Left ventricle myocardium superior (tissue), 1 donor: ENCODE data around the gene RB1. TPM values are rescaled to one million over a fixed set of nuclear protein-coding genes. Genes with fewer than 3 reads are reported as not detected.
A peak's percentile ranks its signal among the peaks of the same experiment; 100 is the strongest.
"Not testable (repeated sequence)": the region's sequence is repeated elsewhere in the genome, so short reads cannot be mapped to it uniquely, and the experiment has no call there.

Source experiments
- ATAC-seq: fragments of 200-7000 bp; cut with Tn5 transposase; one replicate; pipeline ENCODE4 v1.9.1; 2020; ENCODE audit warnings: mild to moderate bottlenecking, moderate library complexity
- DNase-seq: peaks from one replicate; pipeline ENCODE4 v3.0.0-alpha.2; 2020
- intact Hi-C: fragments of 100-400 bp; cut with micrococcal nuclease; formaldehyde crosslinking; loops from one replicate; pipeline ENCODE4 v1.11.0; 2022
- total RNA-seq: library from RNA; stranded (reverse); fragmentation: NEBNext Ultra II Directional; extraction: Animal tissue kit (Norgen Biotek cat#: 25700); gene quantifications from one replicate; pipeline ENCODE4 v1.2.1, GENCODE V29; 2021
- donor health status: DM: no; HTN: yes; CAD: no; lungs with severe emphysema.

The RB1 gene
- total RNA-seq, 1 donor from 2014 or later, result 34.2 TPM

- intact Hi-C loops, result no loop called here
- ATAC-seq (no peak), DNase-seq (no peak)
Observed at GRCh38 chr13:48431431-48431830, 127.9 kb downstream of the RB1 start.

GRCh38 chr13:48431987-48432615, 128.6 kb downstream of the RB1 start:
- DNase-seq, result no peak
- intact Hi-C loops, result no loop called here
- ATAC-seq, result no peak

DNA sequence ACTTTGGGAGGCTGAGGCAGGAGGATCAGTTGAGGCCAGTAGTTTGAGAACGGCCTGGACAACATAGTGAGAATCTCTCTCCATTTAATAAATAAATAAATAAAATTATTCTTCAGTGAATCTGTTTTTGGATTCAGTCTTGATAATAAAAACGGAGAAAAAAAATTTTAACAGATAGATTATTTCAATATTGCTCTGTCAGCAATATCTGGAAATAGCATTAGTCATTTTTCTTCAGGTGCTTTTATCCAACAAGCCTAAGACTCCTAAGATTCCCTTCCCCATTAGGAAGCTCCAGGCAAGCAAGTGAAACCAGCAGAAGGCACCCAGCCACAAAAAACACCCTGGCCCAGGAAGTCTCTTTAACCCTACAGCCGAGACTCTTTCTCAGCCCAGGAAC, 130.6 kb downstream of the RB1 start:
- ATAC-seq, result no peak
- no peak for DNase-seq
- intact Hi-C loops, result no loop called here

DNA sequence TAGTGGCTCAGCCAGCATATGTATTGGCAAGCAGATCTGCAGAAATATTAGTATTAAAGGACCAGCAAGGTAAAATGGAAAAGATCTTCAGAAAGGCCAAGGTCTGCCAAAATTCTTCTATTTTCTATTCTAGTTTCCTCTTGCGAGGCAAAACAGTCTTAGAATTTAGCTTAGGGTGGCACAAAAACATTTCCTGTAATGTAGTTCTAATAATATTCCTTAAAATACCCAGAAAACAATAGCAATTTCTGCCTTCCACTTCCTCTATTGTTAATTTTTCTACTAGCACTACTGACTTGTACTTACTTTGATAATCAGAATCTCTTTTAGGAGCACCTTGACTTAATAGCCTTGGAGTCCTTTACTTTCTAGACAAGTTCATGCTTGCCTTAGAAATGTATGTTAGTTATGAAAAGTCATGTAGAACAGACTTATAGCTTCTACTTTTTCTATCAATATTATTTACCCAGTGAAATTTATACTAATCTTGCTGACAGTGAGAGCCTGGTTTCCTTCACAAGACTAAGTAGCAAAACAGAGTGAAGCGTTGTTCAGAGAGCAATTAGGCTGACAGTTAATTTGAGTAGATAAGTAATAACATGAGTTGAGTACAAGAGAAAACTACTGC, 133.2 kb downstream of the RB1 start:
- ATAC-seq (peak; percentile 28), DNase-seq (no peak)
- intact Hi-C loops, result no loop called here

GRCh38 chr13:48437371-48437770, 133.8 kb downstream of the RB1 start:
- DNase-seq (peak; percentile 78), ATAC-seq (peak; percentile 97)
- intact Hi-C loops, result no loop called here

GRCh38 chr13:48443442-48444208, 140.1 kb downstream of the RB1 start:
- intact Hi-C loops, result no loop called here
- DNase-seq, result no peak
- no peak for ATAC-seq

DNA sequence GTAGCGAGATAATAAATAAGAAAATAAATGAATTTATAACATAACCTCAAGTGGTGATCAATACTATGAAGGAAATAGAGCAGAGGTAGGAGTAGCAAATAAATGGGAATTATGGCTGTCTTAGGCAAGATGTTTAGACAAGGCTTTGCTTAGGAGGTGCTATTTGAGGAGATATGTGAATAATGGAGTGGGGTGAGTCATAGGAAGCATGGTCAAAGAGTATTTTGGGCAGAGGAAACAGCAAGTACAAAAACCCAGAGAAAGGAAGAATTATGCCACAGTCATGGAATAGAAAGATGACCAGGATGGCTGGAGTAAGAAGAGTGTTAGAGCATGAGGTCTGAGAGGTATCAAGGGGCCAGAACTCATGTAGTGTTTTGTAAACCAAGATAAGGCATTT, 142.9 kb downstream of the RB1 start:
- DNase-seq (no peak), ATAC-seq (peak; percentile 27)
- intact Hi-C loops, result no loop called here

DNA sequence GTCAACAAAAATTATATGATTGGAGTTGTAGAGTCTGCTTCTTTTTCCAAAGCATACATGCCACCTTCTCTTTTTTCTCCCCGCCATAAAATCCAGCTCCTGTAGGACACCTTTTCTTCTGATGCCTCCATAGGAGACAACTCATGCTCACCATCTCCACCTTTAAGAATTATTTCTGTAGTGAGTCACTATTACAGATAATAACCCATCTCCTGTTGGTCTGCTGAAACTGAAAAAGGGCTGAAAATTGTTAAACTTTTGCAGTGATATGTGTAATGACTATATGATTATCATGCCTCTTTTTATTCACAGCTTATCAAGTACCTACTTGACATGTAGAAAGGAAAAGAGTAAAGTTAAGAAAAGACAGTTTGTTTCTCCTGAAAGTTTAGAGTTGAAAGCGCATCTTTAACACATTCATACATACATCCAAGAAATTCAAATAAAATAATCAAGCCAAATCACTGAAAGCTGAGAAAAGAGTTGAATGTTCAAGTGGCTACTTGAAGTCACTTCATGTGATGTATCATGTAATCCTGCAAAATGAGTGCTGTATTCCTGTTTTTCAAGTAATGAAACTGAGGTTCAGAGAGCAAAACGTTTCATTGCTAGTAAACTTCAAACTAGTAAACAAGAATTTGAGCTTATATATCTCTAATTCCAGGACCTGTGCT, 144.9 kb downstream of the RB1 start:
- intact Hi-C loops, result no loop called here
- ATAC-seq (no peak), DNase-seq (no peak)

GRCh38 chr13:48448959-48449614, 145.5 kb downstream of the RB1 start:
- DNase-seq, result no peak
- intact Hi-C loops, result no loop called here
- ATAC-seq, result peak; percentile 52

- ATAC-seq, result no peak
- intact Hi-C loops, result no loop called here
- no peak for DNase-seq
Observed at GRCh38 chr13:48449656-48450055, 146.1 kb downstream of the RB1 start.

- DNase-seq, ATAC-seq, intact Hi-C loops: not testable (repeated sequence)
Observed at GRCh38 chr13:48451196-48451595, 147.6 kb downstream of the RB1 start.

DNA sequence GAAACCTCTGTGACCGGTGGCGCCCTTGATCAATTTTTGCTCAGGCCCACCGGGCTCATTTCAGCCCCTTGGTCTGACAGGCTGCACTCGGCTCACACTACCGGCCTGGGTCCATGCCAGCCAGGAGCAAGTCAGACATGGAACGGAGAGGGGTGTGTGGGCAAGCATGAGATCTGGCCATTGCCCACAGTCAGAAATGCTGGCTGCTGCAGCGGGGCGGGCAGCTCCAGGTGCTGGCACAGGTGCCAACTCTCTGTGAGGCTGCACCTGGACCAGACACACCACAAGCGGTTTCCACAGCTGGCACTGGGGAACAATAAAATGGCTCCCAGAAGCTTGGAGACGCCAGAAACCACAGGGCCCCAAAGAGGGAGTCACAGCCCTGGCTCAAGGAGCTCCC, 153.0 kb downstream of the RB1 start:
- DNase-seq, result no peak
- ATAC-seq, result no peak
- intact Hi-C loops, result no loop called here

DNA sequence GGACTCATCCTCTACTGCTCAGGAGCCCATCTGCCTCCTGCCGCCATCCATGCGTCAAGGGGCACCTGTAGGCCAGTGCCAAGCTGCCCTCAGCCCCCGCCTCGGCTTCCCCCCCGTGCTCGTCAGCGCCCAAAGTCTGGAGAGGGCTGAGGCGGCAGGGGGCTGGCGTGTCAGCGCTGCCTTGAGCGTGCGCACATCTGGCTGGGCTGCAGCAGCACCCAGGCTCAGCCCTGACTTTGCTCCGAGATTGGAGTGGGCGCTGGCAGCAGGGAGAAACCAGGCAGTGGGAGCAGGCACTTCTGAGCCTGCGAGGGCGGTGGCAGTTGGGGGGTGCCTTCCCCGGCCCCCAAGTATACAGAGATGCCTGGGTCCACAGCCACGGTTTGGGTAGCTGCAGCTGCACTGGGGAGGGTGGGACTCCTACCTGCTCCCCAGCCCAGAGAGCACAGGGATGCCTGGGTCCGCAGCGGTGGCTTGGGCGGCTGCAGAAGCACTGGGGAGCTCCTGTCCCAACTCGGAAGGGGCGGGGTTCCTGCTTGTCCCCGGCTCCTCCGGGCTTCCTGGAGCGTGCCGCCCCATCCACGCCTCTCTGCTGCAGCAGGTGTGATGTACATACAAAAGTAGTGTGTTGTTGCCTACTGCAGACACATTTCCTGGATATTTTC, 154.2 kb downstream of the RB1 start:
- peak; percentile 21 for DNase-seq
- no peak for ATAC-seq
- intact Hi-C loops, result no loop called here

- ATAC-seq (no peak), DNase-seq (no peak)
- intact Hi-C loops, result no loop called here
Observed at GRCh38 chr13:48475230-48475629, 171.7 kb downstream of the RB1 start.

DNA sequence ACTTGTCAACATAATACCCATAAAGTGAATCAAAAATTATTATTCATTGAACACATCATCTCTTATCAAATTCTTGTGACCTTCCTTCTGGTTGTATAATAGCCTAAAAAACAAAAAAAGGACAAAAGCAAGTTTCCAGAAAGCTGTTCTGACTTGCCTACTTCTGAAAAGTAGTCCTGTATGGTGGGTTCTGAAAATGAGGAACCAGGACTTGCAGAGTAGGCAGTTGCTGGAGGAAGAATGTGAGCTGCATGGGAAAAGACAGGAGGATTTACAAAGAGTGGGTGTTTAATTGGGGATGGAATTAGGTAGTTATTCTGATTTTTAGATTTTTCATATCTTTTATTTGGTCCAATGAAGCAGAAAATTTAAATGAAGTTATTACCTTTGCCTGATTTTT, 172.7 kb downstream of the RB1 start:
- DNase-seq (no peak), ATAC-seq (peak; percentile 45)
- intact Hi-C loops, result no loop called here

DNA sequence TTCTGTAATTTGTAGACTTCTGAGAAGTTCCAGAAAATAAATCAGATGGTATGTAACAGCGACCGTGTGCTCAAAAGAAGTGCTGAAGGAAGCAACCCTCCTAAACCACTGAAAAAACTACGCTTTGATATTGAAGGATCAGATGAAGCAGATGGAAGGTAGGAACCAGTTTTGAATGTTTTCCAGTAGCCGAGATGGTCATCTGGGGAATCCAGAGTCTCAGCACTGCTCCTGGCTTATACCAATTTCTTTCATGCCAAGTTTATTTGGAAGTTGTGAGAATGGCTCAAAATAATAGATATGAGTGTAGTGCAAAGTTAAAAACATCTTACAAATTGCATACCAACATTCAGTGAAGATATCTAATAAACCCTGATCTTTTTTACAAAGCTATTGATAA, 173.1 kb downstream of the RB1 start:
- ATAC-seq (peak; percentile 29), DNase-seq (no peak)
- intact Hi-C loops, result no loop called here

GRCh38 chr13:48477191-48477855, 173.8 kb downstream of the RB1 start:
- ATAC-seq (no peak), DNase-seq (no peak)
- intact Hi-C loops, result no loop called here

DNA sequence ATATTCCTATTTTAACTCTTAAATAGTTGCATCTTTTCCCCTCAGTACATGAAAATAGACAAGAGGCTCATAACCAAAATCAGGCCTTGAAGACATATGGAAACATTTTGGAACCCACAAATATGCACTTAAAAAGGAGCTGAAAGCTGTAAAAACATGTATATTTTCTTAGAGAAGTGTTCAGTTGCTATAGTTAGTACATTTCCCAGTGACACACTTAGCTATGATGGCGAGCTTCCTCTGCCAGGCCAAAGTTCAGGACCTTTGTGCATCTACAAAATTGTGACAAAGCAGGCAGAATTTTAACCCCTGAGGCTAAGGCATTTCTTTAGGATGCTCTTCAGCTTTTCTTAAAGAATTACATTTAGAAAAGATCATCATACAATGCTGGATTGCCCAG, 174.8 kb downstream of the RB1 start:
- no peak for ATAC-seq
- intact Hi-C loops, result no loop called here

GRCh38 chr13:48483575-48483974, 180.0 kb downstream of the RB1 start:
- DNase-seq (no peak), ATAC-seq (no peak)
- intact Hi-C loops, result no loop called here

More for the DNA sequence above, 174.8 kb downstream of the RB1 start:
- no peak for DNase-seq
